GM18873 (cell line): ENCODE data around the gene MBOAT7.

Source experiments
- ATAC-seq: cut with Tn5 transposase; IDR thresholded peaks from one replicate; pipeline ENCODE4 v1.9.1; 2021; ENCODE audit warnings: mild to moderate bottlenecking, moderate library complexity, moderate number of reproducible peaks; ENCODE audit not compliant: unreplicated experiment, low FRiP score

MBOAT7 gene

GRCh38 chr19:54145541-54146158 is 43.7 kb downstream of the MBOAT7 start:
- no peak for ATAC-seq

- no peak for ATAC-seq
Measured at GRCh38 chr19:54142166-54142780, 47.1 kb downstream of the MBOAT7 start.

GRCh38 chr19:54141356-54141755 is 48.0 kb downstream of the MBOAT7 start:
- ATAC-seq = no peak

- no peak for ATAC-seq
Measured at GRCh38 chr19:54138489-54139256, 50.7 kb downstream of the MBOAT7 start.

- no peak for ATAC-seq
Measured at GRCh38 chr19:54137699-54138488, 51.5 kb downstream of the MBOAT7 start, which contains the start of gene CNOT3. CNOT3 (plus strand) TSS chr19:54137762; CDS start chr19:54142979, 5,217 bp downstream.

GRCh38 chr19:54136864-54137698 is 52.3 kb downstream of the MBOAT7 start:
- peak; percentile 82 for ATAC-seq

GRCh38 chr19:54136086-54136863 is 53.1 kb downstream of the MBOAT7 start:
- ATAC-seq = peak; percentile 0

- no peak for ATAC-seq
Measured at GRCh38 chr19:54133957-54134590, 55.3 kb downstream of the MBOAT7 start.

GRCh38 chr19:54133312-54133956 is 55.9 kb downstream of the MBOAT7 start:
- no peak for ATAC-seq

- ATAC-seq = no peak
Measured at GRCh38 chr19:54129617-54129996, 59.8 kb downstream of the MBOAT7 start.

- no peak for ATAC-seq
Measured at GRCh38 chr19:54128796-54129616, 60.4 kb downstream of the MBOAT7 start.

GRCh38 chr19:54128441-54128725 is 61.0 kb downstream of the MBOAT7 start:
- no peak for ATAC-seq

GRCh38 chr19:54127688-54128440 is 61.5 kb downstream of the MBOAT7 start:
- ATAC-seq = no peak

- ATAC-seq = no peak
Measured at GRCh38 chr19:54125713-54126112, 63.7 kb downstream of the MBOAT7 start.

- no peak for ATAC-seq
Measured at GRCh38 chr19:54124393-54124792, 65.0 kb downstream of the MBOAT7 start.

- ATAC-seq = no peak
Measured at GRCh38 chr19:54123682-54124081, 65.7 kb downstream of the MBOAT7 start.
